GM19455 (cell line): Measurements from ENCODE around the gene ATP6V1G3.
"Not testable (repeated sequence)": the region's sequence is repeated elsewhere in the genome, so short reads cannot be mapped to it uniquely, and the experiment has no call there.

Source experiments
- ATAC-seq: cut with Tn5 transposase; IDR thresholded peaks from one replicate; pipeline ENCODE4 v1.9.1; 2021; ENCODE audit not compliant: unreplicated experiment

Gene ATP6V1G3

GRCh38 chr1:198540580-198540979, at the start of gene ATP6V1G3:
Gene ATP6V1G3 (minus strand): TSS chr1:198540680. CDS start chr1:198540650, 30 bp downstream.
- no peak for ATAC-seq

- no peak for ATAC-seq
Observed at GRCh38 chr1:198588845-198589244, 48.4 kb upstream of the ATP6V1G3 start.

DNA sequence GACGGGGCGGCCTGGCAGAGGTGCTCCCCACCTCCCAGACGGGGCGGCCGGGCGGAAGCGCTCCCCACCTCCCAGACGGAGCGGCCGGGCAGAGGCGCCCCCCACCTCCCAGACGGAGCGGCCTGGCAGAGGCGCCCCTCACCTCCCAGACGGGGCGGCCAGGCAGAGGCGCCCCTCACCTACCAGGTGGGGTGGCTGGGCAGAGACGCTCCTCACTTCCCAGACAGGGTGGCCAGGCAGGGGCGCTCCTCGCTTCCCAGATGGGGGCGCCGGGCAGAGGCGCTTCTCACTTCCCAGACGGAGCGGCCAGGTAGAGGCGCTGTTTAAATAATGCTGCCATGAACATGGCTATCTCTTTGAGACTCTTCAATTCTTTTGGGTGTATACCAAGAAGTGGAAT, 43.7 kb upstream of the ATP6V1G3 start:
- no peak for ATAC-seq

DNA sequence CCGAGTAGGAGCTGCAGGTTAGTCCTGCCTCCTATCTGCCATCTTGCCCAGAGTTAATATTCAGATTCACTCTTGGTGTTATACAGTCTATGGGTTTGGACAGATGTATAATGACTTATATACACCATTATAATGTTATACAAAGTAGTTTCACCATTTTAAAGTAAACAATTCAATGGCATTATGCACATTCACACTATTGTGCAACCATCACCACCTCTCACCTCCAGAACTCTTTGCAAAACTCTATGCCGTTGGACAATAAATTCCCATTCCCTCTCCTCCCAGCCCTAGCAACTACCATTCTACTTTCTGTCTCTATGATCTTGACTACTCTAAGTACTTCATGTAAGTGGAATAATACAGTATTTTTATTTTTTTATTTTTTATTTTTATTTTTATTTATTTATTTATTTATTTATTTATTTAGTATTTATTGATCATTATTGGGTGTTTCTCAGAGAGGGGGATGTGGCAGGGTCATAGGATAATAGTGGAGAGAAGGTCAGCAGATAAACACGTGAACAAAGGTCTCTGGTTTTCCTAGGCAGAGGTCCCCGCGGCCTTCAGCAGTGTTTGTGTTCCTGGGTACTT, 42.8 kb upstream of the ATP6V1G3 start:
- not testable (repeated sequence) for ATAC-seq

- no peak for ATAC-seq
Observed at GRCh38 chr1:198577444-198577843, 37.0 kb upstream of the ATP6V1G3 start.

- no peak for ATAC-seq
Observed at GRCh38 chr1:198575798-198576641, 35.5 kb upstream of the ATP6V1G3 start.

DNA sequence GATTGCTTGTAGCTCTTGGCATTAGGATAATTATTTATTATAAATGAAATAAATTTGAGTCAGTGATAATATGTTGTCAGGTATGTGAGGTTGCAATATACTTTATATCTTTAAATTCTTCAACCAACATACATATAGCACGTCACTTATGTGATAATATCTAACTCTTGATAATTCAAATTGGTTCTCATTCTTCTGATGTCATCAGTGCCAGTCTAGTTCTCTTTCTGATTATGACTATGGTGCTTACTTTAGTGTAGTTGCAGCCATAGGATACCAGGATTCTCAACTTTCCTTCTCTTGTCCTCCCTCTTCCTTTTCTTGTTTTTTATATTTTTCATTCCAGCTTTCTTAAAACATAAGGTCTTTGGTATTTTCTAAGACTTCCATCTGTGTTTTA, 34.8 kb upstream of the ATP6V1G3 start:
- ATAC-seq = no peak

GRCh38 chr1:198574325-198574724, 33.8 kb upstream of the ATP6V1G3 start:
- ATAC-seq = no peak

DNA sequence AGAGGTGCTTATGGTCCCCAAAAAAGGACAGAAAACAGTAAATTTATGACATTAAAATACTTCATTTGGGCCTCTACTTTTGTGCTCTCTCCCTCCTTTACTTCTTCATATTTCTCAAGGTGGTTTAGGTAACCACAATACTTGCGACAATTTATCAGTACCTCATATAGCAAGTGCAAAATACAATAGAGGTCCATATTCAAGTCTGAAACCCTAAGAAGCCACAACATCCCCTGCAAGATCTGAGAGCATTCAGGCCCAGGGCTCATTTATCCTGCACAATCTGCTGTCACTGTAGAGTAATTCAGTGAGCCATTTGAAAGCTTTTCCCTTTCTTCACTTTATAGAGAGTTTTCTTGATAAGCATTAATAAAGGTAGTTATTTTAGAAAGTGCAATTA, 24.2 kb upstream of the ATP6V1G3 start:
- no peak for ATAC-seq

DNA sequence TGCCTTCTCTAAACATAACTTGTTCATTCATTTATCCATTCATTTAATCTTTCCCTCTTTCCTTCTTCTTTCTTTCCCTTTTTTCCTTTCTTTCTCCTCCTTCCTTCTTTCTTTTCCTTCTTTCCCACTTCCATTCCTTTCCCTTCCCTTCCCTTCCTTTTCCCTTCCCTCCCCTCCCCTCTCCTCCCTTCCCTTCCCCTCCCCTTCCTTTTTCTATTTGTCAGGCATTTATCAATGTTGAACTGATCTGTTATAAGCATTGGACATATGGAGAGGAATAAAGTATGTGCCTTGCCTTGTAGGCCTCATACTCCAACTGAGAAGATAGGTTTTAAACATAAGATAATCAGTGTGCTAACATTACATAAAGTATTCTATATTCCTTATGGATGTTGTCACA, 23.7 kb upstream of the ATP6V1G3 start:
- no peak for ATAC-seq

DNA sequence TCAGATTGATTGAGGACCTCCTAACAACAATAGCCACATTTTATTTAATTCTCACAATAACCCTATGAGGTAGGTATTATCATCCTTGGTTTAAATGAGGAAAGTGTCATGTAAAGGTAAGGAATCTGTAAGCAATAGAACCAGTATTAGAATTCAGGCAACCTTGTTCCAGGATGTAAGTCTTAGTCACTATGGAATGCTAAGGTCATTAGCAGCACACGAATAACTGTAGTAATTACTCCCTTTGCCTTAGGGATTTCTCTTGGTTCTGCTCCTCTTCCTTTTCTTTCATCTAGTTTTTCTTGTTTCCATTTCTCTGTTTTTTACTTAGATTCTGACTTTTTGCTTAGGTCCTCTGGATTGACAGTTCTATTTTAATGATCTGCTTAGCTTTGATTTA, 23.1 kb upstream of the ATP6V1G3 start:
- no peak for ATAC-seq

DNA sequence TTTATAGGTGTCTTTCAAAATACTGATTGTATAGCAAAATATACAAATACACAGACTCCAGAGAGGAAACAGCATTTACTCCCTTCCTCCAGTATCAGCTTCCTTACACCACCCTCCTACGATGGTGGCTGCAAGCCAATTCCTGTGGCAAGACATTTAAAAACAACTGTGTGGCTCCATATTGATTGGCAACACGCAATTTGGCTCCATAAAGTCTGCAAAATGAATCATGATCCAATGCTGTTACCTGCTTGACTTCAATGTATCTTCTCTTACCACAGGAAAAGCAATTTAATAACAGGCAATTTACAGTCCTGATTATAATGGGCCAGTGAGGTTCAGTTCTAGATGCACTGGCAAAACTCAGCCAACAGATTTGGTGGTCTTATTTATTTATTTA, 19.7 kb upstream of the ATP6V1G3 start:
- ATAC-seq = no peak

- ATAC-seq = no peak
Observed at GRCh38 chr1:198559362-198559761, 18.9 kb upstream of the ATP6V1G3 start.

- no peak for ATAC-seq
Observed at GRCh38 chr1:198558402-198558801, 17.9 kb upstream of the ATP6V1G3 start.

- peak; percentile 77 for ATAC-seq
Observed at GRCh38 chr1:198556971-198557370, 16.5 kb upstream of the ATP6V1G3 start.

- ATAC-seq = no peak
Observed at GRCh38 chr1:198552668-198553416, 12.4 kb upstream of the ATP6V1G3 start.

- no peak for ATAC-seq
Observed at GRCh38 chr1:198550941-198551524, 10.6 kb upstream of the ATP6V1G3 start.

- ATAC-seq = no peak
Observed at GRCh38 chr1:198549866-198550265, 9.4 kb upstream of the ATP6V1G3 start.

DNA sequence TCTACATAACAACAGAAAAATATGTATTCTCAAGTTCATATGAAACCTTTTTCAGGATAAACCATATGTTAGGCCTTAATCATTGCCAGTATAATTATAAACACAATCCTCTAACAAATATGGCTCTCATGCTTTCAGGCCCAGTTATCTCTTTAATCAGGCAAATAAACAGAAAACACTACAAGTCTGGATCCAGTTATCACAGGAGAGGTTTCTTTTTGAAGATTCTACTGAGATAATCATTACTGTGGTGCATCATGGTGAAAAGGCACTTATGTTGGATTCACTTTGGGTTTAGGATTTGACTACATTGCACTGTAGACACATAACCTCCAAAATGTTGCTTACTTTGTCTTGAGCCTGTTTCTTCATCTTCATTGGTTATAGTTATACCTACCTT, 8.4 kb upstream of the ATP6V1G3 start:
- no peak for ATAC-seq

- no peak for ATAC-seq
Observed at GRCh38 chr1:198545156-198545555, 4.7 kb upstream of the ATP6V1G3 start.

DNA sequence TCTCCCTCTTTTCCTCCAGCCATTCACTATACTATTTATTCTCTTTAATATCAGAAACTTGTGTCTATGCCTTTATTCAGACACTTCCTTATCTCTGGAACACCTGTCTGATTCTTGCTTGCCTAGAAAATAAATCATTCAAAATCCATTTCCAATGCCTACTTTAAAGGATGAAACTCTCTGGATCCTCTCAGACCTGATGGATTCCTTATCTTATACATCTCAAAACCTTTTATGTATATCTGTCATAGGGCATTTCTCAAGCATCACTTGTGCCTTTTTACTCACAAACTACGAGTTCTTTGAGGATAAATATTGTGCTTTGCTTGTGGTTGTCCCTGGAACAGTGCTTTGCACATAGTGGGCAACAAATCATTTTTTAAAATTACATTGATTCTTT, 3.8 kb upstream of the ATP6V1G3 start:
- ATAC-seq = no peak
